Measurements from ENCODE around the gene ARHGAP26.

GRCh38 chr5:142978726-142979125, 208.5 kb downstream of the ARHGAP26 start:
- TF ChIP-seq POLR2A (IDR thresholded peaks at IDR 0.05; ENCODE audit: low read depth) (no peak), POLR2AphosphoS5 (IDR thresholded peaks at IDR 0.05) (no peak), EP300 (IDR thresholded peaks at IDR 0.05) (no peak)
- TF ChIP-seq, protein P1, sequence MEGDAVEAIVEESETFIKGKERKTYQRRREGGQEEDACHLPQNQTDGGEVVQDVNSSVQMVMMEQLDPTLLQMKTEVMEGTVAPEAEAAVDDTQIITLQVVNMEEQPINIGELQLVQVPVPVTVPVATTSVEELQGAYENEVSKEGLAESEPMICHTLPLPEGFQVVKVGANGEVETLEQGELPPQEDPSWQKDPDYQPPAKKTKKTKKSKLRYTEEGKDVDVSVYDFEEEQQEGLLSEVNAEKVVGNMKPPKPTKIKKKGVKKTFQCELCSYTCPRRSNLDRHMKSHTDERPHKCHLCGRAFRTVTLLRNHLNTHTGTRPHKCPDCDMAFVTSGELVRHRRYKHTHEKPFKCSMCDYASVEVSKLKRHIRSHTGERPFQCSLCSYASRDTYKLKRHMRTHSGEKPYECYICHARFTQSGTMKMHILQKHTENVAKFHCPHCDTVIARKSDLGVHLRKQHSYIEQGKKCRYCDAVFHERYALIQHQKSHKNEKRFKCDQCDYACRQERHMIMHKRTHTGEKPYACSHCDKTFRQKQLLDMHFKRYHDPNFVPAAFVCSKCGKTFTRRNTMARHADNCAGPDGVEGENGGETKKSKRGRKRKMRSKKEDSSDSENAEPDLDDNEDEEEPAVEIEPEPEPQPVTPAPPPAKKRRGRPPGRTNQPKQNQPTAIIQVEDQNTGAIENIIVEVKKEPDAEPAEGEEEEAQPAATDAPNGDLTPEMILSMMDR (IDR thresholded peaks at IDR 0.05) = no peak
